Adrenal gland (tissue), 12 donors: ENCODE data around the gene SARM1. TPM values are rescaled to one million over a fixed set of nuclear protein-coding genes. Genes with fewer than 3 reads are reported as not detected.

ENCODE experiments used
- DNase-seq, 7 donors: peaks; one replicate each; pipeline ENCODE4 v3.0.0-alpha.2; 2019 to 2020
- H3K27ac ChIP-seq, 5 donors: fragments of 200-600 bp; sonication (generic) in 4 of 5; 1 replicate in 3 of 5; 2 replicates in 2 of 5; pipeline versions ENCODE4 v1.5.1 to v1.8.0; 2016 to 2020; ENCODE audit warnings: mild to moderate bottlenecking in 1 of 5
- H3K27me3 ChIP-seq: fragments of 200-600 bp; 2 replicates; pipeline ENCODE4 v1.8.0; 2021
- H3K36me3 ChIP-seq, 2 donors: fragments of 200-600 bp; replicated peaks in 1 of 2; 1 replicate in 1 of 2; 2 replicates in 1 of 2; pipeline versions ENCODE4 v1.5.1 to v1.8.0; 2018 to 2022
- H3K4me1 ChIP-seq, 2 donors: fragments of 200-600 bp; replicated peaks in 1 of 2; 1 replicate in 1 of 2; 2 replicates in 1 of 2; pipeline versions ENCODE4 v1.5.1 to v1.8.0; 2018 to 2021
- H3K4me3 ChIP-seq, 4 donors: fragments of 200-600 bp; sonication (generic) in 3 of 4; one replicate each; pipeline ENCODE4 v1.5.1; 2016 to 2018
- H3K9me3 ChIP-seq, 3 donors: fragments of 200-600 bp; sonication (generic) in 1 of 3; replicated peaks in 1 of 3; 1 replicate in 2 of 3; 2 replicates in 1 of 3; pipeline versions ENCODE4 v1.5.1 to v1.8.0; 2016 to 2021
- POLR2A ChIP-seq, 2 donors: fragments of 450-650 bp; IDR thresholded peaks; one replicate each; pipeline ENCODE4 v1.6.1; 2017; ENCODE audit warnings: antibody characterized with exemption in 2 of 2, mild to moderate bottlenecking in 2 of 2, moderate library complexity in 1 of 2
- WGBS, 4 donors: extraction: QIAGEN DNeasy Blood & Tissue Kit in 2 of 4; methylation state at CpG; one replicate each; pipeline versions ENCODE4 v1.1.5 to v1.1.7; 2013 to 2017; 5-methylcytosine and 5-hydroxymethylcytosine counted together
- intact Hi-C, 2 donors: fragments of 100-400 bp; cut with DNase I; formaldehyde crosslinking; loops; one replicate each; pipeline versions ENCODE4 v1.14.1 to v1.15.0; 2022 to 2023
- polyA plus RNA-seq, 3 donors: library from polyadenylated mRNA; stranded (reverse); fragments of 200-250 nt in 2 of 3; fragments of 350-450 nt in 1 of 3; fragmentation: Illumina TruSeq in 1 of 3; extraction: RNeasy Lipid Tissue Mini Kit (QIAGEN cat#74804) in 1 of 3; gene quantifications; one replicate each; pipeline ENCODE4 v1.2.3, GENCODE V29; 2013 to 2014
- total RNA-seq, 9 donors: library from RNA; depleted of rRNA in 4 of 9; stranded (reverse); fragments of >200 nt in 4 of 9; fragments of 120-200 nt in 1 of 9; fragmentation: NEBNext Ultra II Directional in 1 of 9; extraction: Animal tissue kit (Norgen Biotek cat#: 25700) in 1 of 9; gene quantifications; one replicate each; pipeline versions ENCODE4 v1.1.0 to v1.2.4, GENCODE V29; 2013 to 2023
- TF ChIP-seq, protein P1 (sequence below), 6 experiments: fragments of 450-650 bp in 4 of 6; fragments of 200-600 bp in 2 of 6; sonication (generic) in 1 of 6; IDR thresholded peaks; 1 replicate in 5 of 6; 2 replicates in 1 of 6; pipeline versions ENCODE4 v1.5.1 to v1.8.0; 2016 to 2021; ENCODE audit warnings: antibody characterized with exemption in 6 of 6, mild to moderate bottlenecking in 2 of 6, moderate library complexity in 1 of 6
- donor health status: healthy with polysubstance abuse.
- donor health status: Bipolar disorder and iron deficiency.
- donor health status: DM: yes; HTN: yes; CAD: no.
- donor health status: DM: no; HTN: no; CAD: no.
- donor health status: DM: no; HTN: no; CAD: no.
- donor health status: DM: yes; HTN: yes; CAD: no.

The SARM1 gene
- total and polyA plus RNA-seq, 12 donors = 5.8 to 40.0 (median 23.9) TPM

DNA sequence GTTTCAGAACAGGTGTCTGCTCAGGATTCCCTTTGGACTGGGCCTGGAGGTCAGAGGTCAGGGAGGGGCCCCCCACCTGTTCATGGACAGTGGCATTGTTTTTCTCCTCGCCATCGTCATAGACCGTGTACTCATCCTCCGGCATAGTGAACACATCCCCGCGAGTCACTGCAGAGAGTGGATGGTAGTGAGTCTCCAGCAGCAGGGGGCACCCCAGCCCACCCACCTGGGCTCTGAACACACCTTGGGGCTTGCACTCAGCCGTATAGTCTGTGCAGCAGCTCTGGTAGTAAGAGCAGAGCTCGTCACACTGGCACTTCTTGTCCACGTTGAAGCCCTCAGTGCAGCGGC, 1.8 kb upstream of the SARM1 start:
- peaks cover 0 to under 1% of the 10 kb centered on the region in 2 donors for H3K36me3 ChIP-seq
- H3K27me3 ChIP-seq = no peaks in the 10 kb centered on the region
- 70 to 83% (median 76%) methylated on average over 6 to 10 of the region's 10 CpGs for WGBS, 4 donors
- H3K4me3 ChIP-seq = no peak overlapping the region
- intact Hi-C loops = no loop called here
- peak overlapping the region; percentile 55 to 93 (median 79) for H3K27ac ChIP-seq
- H3K4me1 ChIP-seq = peaks cover 33 to 34% of the 10 kb centered on the region in 2 donors
- H3K9me3 ChIP-seq = no peaks in the 10 kb centered on the region
- TF ChIP-seq, protein P1, sequence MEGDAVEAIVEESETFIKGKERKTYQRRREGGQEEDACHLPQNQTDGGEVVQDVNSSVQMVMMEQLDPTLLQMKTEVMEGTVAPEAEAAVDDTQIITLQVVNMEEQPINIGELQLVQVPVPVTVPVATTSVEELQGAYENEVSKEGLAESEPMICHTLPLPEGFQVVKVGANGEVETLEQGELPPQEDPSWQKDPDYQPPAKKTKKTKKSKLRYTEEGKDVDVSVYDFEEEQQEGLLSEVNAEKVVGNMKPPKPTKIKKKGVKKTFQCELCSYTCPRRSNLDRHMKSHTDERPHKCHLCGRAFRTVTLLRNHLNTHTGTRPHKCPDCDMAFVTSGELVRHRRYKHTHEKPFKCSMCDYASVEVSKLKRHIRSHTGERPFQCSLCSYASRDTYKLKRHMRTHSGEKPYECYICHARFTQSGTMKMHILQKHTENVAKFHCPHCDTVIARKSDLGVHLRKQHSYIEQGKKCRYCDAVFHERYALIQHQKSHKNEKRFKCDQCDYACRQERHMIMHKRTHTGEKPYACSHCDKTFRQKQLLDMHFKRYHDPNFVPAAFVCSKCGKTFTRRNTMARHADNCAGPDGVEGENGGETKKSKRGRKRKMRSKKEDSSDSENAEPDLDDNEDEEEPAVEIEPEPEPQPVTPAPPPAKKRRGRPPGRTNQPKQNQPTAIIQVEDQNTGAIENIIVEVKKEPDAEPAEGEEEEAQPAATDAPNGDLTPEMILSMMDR (IDR thresholded peaks at IDR 0.05) = no peak
- no peak for TF ChIP-seq POLR2A (IDR thresholded peaks at IDR 0.05)
- peak in 3 of 7 donors; percentile 36 to 44 (median 38) for DNase-seq

DNA sequence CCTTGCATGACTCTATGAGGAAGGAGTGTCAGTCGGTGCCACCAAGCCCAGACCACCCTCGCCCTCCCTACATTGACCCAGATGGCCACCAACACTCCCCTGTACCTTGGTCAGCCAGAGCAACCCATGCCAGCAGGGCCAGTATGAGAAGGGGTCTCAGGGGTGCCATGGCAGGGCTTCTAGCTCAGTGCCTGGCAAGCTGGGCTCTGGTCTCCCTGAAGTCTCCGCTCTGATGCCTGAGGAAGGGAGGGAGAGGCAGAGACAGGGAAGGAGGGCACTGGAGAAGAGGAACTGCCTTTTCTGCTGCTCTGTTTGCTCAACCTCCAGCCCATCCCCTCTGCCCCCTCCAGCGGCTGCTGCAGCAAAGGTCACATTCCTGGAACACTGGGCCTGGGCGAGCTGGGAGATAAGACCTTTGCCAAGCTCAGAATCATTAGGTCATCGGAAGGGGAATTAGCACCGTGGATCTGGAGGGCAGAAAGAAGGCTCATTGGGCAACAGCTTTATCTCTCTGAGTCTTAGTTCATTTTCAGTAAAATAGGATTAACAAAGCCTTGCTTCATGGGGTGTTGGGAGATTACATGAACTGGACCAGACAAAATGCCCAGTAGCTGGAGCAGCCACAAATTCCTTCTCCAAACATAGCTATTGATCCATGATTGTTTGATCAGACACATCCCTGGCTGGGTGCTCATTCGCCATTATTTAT, 1.3 kb upstream of the SARM1 start, which contains the start of gene VTN:
Gene VTN (minus strand): TSS at position 273 of the 709 bp plus-strand sequence. CDS start 104 bp downstream, at position 169.
- peak; percentile 72 to 98 (median 94) for DNase-seq
- peak in 1 of 2 donors; percentile 63 for TF ChIP-seq POLR2A (IDR thresholded peaks at IDR 0.05)
- TF ChIP-seq, protein P1 (IDR thresholded peaks at IDR 0.05) = peak in 2 of 6 experiments; percentile 6 to 20
- peaks cover 33 to 34% of the 10 kb centered on the region in 2 donors for H3K4me1 ChIP-seq
- no peaks in the 10 kb centered on the region for H3K27me3 ChIP-seq
- WGBS, 4 donors = 12 to 20% (median 16%) methylated on average over 5 to 8 of the region's 8 CpGs
- peak within 1 kb of the TSS in 1 of 4 donors; percentile 76 for H3K4me3 ChIP-seq
- intact Hi-C loops = no loop called here
- H3K36me3 ChIP-seq = no peaks in the 10 kb centered on the region
- no peaks in the 10 kb centered on the region for H3K9me3 ChIP-seq
- H3K27ac ChIP-seq = peak within 1 kb of the TSS; percentile 63 to 93 (median 79)

- TF ChIP-seq POLR2A (IDR thresholded peaks at IDR 0.05) = no peak
- TF ChIP-seq, protein P1 (IDR thresholded peaks at IDR 0.05) = no peak
- Histone ChIP-seq H3K27ac (peak overlapping the region; percentile 63 to 93 (median 79)), H3K27me3 (no peaks in the 10 kb centered on the region), H3K4me1 (peaks cover 33 to 34% of the 10 kb centered on the region in 2 donors), H3K4me3 (peak overlapping the region in 1 of 4 donors; percentile 76), H3K36me3 (no peaks in the 10 kb centered on the region), H3K9me3 (no peaks in the 10 kb centered on the region)
- WGBS, 4 donors = 65 to 81% (median 78%) methylated on average over 1 of the region's 1 CpG; no CpG with 5 or more reads in 1 of the 4 donors
- intact Hi-C loops = no loop called here
- DNase-seq = no peak
Observed at GRCh38 chr17:28370744-28371103, 770 bp upstream of the SARM1 start.

DNA sequence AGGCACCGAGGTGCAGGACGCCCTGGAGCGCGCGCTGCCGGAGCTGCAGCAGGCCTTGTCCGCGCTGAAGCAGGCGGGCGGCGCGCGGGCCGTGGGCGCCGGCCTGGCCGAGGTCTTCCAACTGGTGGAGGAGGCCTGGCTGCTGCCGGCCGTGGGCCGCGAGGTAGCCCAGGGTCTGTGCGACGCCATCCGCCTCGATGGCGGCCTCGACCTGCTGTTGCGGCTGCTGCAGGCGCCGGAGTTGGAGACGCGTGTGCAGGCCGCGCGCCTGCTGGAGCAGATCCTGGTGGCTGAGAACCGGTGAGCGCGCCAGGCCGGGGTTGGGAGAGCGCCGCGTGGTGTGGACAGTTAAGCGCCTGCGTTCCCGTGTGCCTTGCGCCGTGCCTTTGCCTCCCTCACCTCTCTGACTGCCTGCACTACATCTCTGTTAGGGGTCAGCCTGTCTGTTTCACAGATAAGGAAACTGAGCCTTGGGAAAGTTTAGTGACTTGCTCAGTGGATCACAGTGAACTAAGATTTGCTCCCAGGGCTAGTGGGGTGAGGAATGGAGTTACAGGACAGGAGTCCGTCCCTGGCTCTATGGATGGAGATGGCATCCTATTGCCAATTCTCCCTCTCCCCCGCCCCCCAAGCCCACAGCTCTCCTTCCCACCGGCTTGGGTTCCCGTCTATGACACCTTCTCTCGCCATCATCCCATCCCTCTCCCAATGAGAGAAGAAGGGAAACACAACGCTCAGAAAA, 880 bp downstream of the SARM1 start:
- H3K36me3 ChIP-seq = no peaks in the 10 kb centered on the region
- TF ChIP-seq, protein P1 (IDR thresholded peaks at IDR 0.05) = no peak
- TF ChIP-seq POLR2A (IDR thresholded peaks at IDR 0.05) = peak; percentile 10 to 11
- H3K27ac ChIP-seq = peak overlapping the region in 4 of 5 donors; percentile 36 to 93 (median 85)
- no peaks in the 10 kb centered on the region for H3K27me3 ChIP-seq
- H3K4me1 ChIP-seq = peaks cover 33 to 34% of the 10 kb centered on the region in 2 donors
- 7 to 76% (median 19%) methylated on average over 6 to 53 of the region's 53 CpGs for WGBS, 4 donors
- H3K9me3 ChIP-seq = no peaks in the 10 kb centered on the region
- peak in 6 of 7 donors; percentile 30 to 54 (median 51) for DNase-seq
- H3K4me3 ChIP-seq = peak overlapping the region in 2 of 4 donors; percentile 12 to 76
- intact Hi-C loops = no loop called here
